HG03520 (cell line): ENCODE data around the gene LOXL1.
"Not testable (repeated sequence)": the region's sequence is repeated elsewhere in the genome, so short reads cannot be mapped to it uniquely, and the experiment has no call there.

ENCODE experiments used
- ATAC-seq: cut with Tn5 transposase; IDR thresholded peaks from one replicate; pipeline ENCODE4 v1.9.1; 2021; ENCODE audit warnings: mild to moderate bottlenecking, moderate library complexity; ENCODE audit not compliant: unreplicated experiment

Gene LOXL1

DNA sequence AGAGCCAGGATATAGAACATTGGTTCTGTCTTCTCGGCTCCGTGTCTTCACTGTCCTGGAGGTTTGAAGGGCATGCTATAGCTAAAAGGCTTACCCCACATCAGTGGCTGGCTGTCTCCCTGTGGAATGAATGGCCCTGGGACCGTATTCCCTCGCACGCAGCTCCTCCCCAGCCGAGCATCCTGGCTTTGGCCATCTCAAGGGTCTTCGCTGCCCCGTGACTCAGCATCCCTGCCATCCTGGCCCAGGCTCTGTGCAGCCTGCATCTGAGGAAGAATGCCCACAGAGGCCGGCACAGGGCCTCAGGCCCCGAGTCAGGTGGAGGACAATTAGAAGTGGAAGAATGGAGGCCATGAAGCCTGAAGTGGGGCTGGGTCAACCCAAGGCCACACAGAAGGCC is 11.0 kb downstream of the LOXL1 start:
- ATAC-seq, result no peak

DNA sequence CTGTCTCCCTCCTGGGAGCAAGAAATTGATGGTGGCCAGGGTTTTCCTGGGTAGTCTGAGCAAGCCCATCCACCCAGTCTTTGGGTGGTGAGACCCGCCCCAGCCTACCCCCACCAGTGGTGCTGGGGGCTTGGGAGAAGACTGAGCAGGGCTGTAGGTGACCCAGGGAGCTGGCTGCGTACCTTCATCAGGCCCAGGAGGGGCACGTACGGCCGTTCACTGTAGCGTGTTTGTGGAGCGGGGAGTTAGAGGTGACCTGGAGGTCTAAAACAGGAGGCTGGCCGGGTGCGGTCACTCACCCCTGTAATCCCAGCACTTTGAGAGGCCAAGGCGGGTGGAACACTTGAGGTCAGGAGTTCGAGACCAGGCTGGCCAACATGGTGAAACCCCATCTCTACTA is 11.5 kb downstream of the LOXL1 start:
- no peak for ATAC-seq

DNA sequence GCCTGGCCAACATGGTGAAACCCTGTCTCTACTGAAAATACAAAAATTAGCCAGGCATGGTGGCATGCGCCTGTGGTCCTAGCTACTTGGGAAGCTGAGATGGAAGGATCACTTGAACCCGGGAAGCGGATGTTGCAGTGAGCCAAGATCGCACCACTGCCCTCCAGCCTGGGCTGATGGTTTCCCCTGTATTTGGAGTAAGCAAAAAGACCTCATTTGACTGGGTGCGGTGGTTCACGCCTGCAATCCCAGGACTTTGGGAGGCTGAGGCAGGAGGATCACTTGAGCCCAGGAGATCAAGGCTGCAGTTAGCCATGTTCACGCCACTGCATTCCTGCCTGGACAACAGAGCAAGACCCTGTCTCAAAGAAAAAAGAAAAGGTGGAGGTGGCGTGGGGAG is 12.3 kb downstream of the LOXL1 start:
- ATAC-seq, result not testable (repeated sequence)

DNA sequence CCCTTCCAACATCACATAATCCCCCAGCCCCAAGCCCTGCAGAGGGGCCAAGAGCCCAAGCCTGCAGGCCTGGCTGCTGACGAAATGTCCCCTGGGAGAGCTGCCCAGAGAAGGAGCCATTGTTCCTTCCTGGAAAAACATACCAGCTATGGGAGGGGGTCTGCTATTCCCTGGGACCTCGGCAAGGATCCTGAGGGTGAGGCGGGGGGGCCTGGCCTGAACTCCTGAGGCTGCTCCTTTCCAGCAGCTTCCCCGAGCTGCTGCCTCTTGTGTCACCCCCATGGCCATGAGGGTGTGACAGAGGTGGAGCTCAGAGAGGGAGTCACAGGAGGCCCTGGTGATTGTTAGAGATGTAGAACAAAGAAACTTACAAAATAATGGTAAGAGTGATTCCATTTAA is 12.9 kb downstream of the LOXL1 start:
- no peak for ATAC-seq

DNA sequence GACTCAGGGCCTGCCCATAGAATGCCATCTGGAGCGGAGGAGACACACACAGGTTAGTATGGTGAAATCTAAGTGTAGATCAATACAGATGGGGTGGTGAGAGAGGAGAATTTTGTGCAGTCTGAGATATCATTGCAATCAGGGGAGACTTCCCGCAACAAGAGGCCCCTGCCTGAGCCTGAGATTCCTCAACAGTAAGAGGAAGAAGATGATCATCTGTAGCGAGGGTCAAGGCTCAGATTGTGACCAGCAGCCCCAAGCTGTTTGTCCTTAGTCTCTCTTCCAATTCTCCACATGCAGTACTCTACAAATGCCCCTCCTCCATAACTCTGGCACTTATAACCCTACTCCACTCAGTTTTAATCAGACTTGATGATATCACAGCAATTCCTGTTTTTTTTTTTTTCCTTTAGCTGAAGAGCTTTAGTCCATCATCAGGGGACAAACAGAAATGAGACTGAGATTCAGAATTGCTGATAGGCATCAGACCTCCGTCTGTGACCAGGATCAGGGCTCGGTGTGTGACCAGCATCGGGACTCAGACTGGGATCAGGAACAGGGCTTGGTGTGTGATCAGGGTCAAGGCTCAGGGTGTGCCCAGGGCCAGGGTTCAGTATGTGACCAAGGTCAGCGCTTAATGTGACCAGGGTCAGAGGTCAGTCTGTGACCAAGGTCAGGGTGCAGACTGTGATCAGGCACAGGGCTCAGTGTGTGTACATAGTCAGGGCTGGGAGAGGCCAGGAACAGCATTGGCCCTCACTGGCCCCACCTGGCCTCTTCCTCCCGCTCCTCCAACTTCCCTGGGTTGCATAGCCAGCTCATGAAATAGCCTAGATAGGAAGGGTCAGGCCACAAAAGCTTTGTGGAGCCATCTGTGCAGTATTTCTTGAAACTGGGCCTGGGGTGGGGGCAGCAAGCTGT is 14.1 kb downstream of the LOXL1 start:
- no peak for ATAC-seq

DNA sequence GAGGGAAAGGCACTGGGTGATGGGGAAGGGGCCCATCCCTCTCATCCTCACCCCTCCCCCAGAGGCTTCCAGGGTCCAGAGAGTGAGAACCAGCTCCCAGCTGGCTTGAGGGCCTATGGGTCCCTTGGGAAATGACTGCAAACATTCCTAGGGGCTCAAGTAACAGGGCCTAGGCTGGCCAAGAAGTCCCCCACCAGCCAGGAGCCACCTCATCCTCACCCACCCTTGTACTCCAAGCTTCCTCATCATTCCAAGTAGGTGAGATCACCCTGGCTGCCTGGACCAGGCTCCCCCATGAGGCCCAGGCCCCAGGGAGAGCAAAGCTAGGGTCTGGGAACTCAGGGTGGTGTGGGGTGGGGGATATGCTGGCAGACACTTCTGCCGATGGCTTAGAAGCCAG is 14.8 kb downstream of the LOXL1 start:
- no peak for ATAC-seq

DNA sequence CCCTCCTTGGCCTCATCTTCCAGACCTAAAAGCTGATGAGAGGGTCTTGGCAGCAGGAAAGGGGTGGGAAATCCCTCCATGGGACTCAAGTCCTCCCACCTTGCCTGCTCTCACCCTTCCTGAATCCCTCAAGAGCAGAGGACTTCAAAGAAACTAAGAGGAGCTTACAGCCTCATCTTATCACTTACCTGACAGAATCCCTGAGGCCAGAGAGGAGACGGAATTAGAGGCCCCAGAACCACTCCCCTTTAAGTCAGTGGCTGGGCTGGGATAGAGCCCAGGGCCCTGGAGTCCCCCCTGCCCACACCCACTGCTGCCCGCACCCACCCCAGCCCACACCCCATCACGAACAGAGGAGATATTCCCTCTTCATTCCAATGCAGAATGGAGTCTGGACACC is 15.2 kb downstream of the LOXL1 start:
- ATAC-seq, result no peak

DNA sequence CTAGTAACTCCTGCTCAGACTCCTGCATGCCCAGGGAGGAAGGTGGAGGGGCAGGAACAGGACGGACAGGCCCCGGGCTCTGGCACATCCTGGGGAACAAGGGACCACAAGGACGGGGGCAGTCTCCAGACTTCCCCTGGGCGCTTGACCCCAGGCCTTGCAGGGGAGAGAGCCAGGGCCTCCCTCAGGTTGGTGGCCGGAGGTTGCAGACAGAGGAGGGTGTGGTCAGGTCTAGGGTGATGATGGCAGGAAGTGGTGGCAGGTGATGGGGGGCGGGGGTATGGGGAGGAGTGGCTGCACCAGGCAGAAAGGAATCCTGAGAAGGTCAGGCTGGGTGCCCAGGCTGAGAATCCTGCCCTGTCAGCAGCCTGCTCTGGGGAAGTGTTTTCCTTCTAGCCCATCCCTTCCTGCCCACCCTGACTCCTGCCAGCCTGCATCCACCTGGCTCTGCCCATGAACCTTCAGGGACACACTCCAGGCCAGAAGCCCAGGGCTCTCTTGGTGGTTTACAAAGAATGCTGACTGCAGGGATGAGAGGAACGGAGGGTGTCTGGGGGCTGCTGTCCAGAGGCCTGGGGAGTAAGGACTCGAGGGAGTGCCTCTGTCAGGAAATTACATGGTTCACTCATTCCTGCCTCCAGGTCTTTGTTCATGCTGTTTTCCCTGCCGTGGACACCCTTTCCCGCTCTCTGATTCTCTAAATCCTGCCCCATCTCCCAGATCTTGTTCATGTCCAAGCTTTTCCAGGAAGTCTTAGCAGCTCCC is 15.8 kb downstream of the LOXL1 start:
- no peak for ATAC-seq

DNA sequence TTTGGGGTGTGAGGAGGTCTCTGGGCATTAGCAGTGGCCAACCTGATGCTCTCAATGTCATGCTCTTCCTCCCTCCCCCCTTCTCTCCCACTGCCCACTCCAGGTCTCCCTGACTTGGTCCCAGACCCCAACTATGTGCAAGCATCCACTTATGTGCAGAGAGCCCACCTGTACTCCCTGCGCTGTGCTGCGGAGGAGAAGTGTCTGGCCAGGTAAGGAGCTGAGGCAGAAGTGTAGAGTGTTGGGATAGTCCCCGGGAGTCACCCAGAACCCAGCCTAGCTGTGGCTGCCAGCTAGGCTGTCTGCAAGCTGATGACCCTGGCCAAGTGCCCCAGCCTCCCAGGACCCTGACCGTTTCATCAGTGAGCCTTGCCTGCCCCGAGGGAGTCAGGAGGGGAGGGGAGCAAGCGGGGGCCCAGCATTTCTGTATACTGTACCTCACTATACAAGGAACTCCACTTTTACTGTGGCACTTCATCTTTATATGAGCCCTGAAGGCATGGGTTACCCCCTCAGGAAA is 16.5 kb downstream of the LOXL1 start:
- ATAC-seq, result no peak

DNA sequence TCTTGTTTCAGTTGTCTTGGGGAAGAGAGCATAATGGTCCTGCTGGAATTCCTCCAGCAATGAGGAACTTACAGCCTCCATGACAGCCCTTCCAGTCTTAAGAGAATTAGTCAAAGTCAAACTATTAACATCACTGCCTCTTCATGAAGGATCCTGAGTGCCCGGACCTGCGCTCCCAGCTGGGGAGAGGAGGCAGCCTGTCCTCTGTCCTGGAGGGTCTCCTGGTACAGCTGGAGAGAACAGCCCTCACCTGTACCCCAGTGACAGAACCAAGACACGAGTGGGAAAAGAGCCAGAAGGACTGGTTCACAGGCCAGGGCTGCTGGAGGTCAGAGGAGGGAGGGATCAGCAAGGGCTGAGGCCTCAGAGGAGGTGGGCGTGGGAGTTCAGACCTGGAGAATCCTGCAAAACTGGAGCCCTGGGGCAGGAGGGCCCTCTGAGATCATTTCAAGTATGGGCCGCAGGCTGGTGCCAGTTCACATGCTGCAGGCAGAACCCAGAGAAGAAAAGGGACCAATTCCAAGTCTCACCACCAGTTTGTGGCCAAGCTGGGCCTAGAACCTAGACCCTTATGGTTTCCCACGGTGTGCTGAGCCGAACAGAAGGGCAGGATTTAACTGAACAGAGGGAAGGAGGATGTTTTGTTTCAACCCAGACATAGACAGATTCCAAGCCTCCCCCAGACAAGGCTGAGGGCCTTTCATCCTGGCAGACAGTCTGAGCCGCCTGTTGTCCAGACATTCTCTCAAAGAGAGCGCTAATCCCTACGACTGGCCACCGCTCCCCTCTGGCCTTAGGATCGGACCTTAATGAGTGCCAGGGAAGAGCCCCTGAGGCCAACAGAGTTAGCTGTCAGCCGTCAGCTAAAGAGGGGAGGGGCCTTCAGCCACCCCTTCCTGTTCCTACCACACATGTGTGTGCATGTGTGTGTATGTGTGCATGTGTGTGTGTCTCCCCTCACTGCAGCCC is 18.2 kb downstream of the LOXL1 start:
- ATAC-seq, result no peak

DNA sequence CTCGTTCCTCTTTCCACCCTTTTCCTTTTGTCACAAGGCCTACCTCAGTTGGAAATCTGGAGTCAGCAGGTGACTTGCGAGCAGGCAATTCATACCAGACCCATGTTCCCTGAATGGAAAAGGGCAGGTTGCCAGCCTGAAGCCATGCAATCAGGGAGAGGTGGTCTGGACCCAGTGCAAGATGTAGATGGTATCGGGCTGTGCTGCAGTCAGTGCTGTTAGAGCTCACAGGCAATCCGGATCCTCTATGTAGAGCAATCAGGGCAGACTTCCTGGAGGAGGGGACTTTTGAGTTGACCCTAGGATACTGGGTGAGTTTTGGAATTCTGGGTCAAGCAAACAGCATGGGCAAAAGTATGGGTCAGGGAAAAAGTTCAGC is 18.9 kb downstream of the LOXL1 start:
- no peak for ATAC-seq

DNA sequence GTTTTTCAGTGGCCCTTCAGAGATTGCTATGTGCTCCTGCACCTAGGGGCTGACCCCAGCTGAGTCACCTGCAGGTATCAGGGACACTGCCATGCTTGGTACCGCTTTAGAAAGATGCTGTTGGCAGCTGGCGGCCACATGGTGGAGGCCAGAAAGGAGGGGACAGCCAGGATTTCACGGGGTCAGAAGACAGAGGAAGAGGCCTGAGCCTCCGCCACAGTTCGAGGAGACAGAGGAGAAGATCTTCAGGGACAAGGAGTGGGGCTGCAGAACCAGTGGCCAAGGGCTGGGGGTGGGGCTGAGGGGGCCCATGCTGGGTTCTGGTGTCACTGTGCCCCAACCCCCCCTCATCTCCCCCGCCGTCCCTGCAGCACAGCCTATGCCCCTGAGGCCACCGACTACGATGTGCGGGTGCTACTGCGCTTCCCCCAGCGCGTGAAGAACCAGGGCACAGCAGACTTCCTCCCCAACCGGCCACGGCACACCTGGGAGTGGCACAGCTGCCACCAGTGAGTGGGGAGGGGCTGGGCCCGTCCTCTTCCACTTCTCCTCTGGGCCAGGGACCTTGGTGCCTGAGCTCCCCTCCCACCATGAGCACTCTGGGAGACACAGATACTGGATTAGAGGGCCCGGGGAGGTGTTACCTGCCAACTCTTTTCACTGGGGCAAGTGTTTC is 19.9 kb downstream of the LOXL1 start:
- ATAC-seq, result no peak

DNA sequence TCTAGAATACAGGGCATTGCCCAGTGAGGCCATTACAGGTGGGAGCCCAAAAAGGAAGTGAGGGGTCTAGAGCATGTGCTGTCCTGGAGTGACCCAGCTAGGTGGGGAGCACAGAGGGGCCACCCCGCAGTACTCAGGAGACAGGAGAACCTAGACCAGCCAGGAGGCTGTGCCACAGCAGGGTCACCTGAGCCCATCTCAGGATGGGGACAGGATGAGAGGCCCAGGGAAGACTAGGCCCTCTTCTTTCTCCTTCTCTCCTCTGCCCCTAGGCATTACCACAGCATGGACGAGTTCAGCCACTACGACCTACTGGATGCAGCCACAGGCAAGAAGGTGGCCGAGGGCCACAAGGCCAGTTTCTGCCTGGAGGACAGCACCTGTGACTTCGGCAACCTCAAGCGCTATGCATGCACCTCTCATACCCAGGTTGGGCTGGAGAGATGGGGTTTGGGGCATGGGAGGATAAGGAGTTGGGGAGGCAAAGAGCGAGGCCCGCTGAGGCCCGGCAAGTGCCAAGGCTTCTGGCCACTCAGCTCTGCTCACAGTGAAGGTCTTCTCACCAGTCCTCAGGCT is 20.6 kb downstream of the LOXL1 start:
- no peak for ATAC-seq

DNA sequence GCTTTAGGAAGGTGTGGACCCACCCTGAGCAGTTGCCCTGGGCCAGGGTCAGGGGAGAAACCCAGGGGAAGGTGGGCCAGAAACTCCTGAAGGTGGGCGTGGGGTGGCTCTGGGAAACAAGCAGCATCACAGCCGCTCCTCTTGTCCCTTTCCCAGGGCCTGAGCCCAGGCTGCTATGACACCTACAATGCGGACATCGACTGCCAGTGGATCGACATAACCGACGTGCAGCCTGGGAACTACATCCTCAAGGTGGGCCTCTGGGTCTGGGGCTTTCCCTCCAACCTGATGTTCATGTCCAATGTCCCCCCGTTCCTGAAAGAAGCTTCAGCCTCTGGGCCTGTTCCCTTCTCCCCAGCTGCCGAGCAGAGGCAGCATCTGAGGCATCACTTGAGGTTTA is 21.4 kb downstream of the LOXL1 start:
- no peak for ATAC-seq

DNA sequence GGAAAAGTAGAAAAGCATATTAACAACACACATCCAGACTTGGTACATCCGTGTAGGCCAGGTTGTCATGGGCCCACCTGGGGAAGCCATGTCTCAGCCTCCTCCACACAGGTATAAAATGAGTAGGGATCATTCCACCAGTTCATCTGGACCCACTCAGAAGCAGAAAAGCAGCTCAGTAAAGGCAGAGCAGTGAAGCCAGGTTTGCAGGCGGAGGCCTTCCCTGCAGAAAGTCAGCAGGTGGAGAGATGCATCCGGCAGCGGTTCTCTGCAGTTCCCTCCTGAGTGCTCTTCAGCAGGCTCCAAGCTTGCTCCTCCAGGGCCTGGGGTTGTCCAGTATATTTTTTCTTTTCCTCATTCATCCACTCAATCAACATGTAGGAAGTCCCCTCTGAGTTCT is 22.1 kb downstream of the LOXL1 start:
- no peak for ATAC-seq

DNA sequence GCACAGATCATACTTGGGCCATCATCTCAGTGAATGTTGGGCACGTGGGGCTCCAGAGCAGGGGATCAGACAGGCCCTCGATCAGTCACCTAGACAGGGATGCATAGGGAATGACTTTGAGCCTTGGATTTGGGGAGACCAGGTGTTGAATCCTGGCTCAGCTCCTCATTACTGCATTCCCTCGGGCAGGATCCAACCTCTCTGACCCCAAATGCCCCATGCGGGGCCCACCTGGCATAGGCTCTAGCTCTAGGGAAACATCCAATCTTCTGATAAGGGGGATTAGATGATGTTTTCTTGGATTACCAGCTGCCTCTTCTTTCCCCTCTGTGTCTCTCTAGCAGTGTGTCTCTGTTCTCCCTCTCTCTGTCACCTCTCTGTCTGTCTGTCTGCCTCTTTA is 22.7 kb downstream of the LOXL1 start:
- ATAC-seq, result no peak

DNA sequence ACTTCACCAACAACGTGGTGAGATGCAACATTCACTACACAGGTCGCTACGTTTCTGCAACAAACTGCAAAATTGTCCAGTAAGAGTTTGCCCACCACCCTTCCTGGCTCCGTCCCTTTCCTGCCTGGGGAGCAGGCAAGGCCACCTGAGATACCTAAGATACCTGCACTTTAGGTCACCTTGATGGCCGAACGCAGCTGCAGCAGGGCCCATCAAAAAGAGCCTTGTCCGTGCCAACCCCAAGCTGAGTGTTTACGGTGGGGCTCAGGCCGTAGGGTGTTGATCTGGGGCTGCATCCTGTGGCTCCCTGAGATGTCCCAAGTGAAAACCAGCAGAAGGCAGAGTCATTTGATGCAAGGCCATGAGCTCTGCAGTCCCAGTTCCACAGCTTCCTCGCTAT is 23.2 kb downstream of the LOXL1 start:
- no peak for ATAC-seq

DNA sequence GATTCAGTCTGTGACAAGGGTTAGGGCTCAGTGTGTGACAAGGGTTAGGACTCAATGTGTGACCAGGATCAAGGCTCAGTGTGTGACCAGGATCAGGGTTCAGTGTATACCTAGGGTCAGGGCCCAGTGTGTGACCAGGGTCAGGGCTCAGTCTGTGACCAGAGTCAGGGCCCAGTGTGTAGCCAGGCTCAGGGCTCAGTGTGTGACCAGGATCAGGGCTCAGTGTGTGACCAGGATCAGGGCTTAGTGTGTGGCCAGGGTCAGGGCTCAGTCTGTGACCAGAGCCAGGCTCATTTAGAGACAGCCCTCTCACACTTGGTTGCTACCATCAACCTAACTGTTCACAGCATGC is 24.2 kb downstream of the LOXL1 start:
- no peak for ATAC-seq

DNA sequence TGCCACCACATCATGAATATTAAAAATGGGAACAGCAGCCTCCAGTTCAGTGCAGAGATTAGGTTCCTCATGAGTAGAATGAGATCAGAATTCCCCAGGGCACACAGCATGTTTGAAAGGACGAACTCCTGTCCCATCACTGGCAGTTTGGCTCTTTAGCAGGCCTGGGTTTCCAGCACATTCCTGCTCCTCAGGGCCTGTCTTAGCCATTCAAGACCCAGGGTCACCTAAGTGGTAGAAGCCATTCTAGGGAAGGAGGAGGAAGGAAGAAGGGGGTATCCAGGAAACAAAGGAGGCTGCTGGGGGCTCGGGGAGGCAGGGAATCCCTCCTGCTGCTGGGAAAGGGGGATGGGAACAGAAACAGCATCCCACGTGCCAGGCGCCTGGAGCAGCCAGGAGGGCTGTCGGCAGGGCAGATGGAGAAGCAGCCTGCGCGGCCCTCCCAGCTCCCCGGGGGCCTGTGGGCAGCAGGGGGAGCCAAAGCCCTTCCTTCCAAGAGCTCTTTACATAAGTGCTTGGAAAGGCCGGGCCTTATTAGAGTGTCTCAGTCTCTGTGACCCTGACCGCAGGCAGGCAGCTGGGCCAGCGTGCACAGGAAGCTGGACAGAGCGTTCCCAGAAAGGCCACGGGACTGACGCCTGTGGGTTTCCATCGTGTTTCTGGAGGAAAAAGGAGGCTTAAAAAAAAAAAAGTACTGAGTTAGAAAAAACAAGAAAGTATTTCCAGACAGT is 24.7 kb downstream of the LOXL1 start:
- no peak for ATAC-seq
